Gastrocnemius medialis (tissue), 4 donors: ENCODE measurements around the gene PCSK6. TPM values are rescaled to one million over a fixed set of nuclear protein-coding genes. Genes with fewer than 3 reads are reported as not detected.

Experiments used
- ATAC-seq, 2 donors: fragments of 150-250 bp; one replicate each; pipeline ENCODE4 v1.9.1; 2016
- DNase-seq, 2 donors: peaks; one replicate each; pipeline ENCODE4 v3.0.0-alpha.2; 2019
- H3K27ac ChIP-seq, 4 donors: fragments of 200-600 bp; sonication (generic); 1 replicate in 1 of 4; 2 replicates in 3 of 4; pipeline ENCODE4 v1.5.1; 2016 to 2018; ENCODE audit warnings: mild to moderate bottlenecking in 2 of 4, moderate library complexity in 1 of 4
- H3K27me3 ChIP-seq, 3 donors: fragments of 200-600 bp; sonication (generic) in 2 of 3; 1 replicate in 1 of 3; 2 replicates in 2 of 3; pipeline versions ENCODE4 v1.5.1 to v1.6.0; 2016 to 2019; ENCODE audit warnings: mild to moderate bottlenecking in 1 of 3, moderate library complexity in 1 of 3
- H3K36me3 ChIP-seq, 2 donors: fragments of 200-600 bp; sonication (generic) in 1 of 2; one replicate each; pipeline ENCODE4 v1.5.1; 2017 to 2018
- H3K4me1 ChIP-seq, 2 donors: fragments of 200-600 bp; sonication (generic) in 1 of 2; one replicate each; pipeline ENCODE4 v1.5.1; 2016 to 2017; ENCODE audit warnings: mild to moderate bottlenecking in 2 of 2
- H3K4me3 ChIP-seq, 4 donors: fragments of 200-600 bp; sonication (generic) in 3 of 4; 1 replicate in 1 of 4; 2 replicates in 3 of 4; pipeline ENCODE4 v1.5.1; 2016 to 2019; ENCODE audit warnings: mild to moderate bottlenecking in 2 of 4
- H3K9me3 ChIP-seq, 3 donors: fragments of 200-600 bp; sonication (generic) in 2 of 3; 1 replicate in 1 of 3; 2 replicates in 2 of 3; pipeline ENCODE4 v1.5.1; 2016 to 2019
- POLR2A ChIP-seq, 2 donors: fragments of 450-650 bp; IDR thresholded peaks; one replicate each; pipeline ENCODE4 v1.6.1; 2017; ENCODE audit warnings: antibody characterized with exemption in 2 of 2, mild to moderate bottlenecking in 2 of 2, moderate library complexity in 2 of 2
- in situ Hi-C, 4 donors: fragments of 200-750 bp; cut with MboI; loops; one replicate each; pipeline versions ENCODE4 v1.15.0 to v1.8.0; 2017; ENCODE audit warnings: low sequenced_read_pairs in 4 of 4
- intact Hi-C: fragments of 100-400 bp; cut with DNase I; formaldehyde crosslinking; loops from one replicate; pipeline ENCODE4 v1.15.1; 2023; ENCODE audit warnings: low total_unique reads
- total RNA-seq, 4 donors: library from RNA; depleted of rRNA; stranded (reverse); fragments of >200 nt; gene quantifications; one replicate each; pipeline versions ENCODE4 v1.1.0 to v1.2.3, GENCODE V29; 2016
- TF ChIP-seq, protein P1 (sequence below), 5 experiments: fragments of 450-650 bp in 3 of 5; fragments of 200-600 bp in 2 of 5; sonication (generic) in 2 of 5; IDR thresholded peaks in 4 of 5; conservative IDR thresholded peaks in 1 of 5; 1 replicate in 4 of 5; 2 replicates in 1 of 5; pipeline ENCODE4 v1.5.1; 2016 to 2019; ENCODE audit warnings: antibody characterized with exemption in 5 of 5, mild to moderate bottlenecking in 3 of 5, moderate library complexity in 3 of 5

PCSK6 gene
- total RNA-seq, 4 donors from 2014 or later, result 12.8 to 46.0 (median 23.6) TPM

DNA sequence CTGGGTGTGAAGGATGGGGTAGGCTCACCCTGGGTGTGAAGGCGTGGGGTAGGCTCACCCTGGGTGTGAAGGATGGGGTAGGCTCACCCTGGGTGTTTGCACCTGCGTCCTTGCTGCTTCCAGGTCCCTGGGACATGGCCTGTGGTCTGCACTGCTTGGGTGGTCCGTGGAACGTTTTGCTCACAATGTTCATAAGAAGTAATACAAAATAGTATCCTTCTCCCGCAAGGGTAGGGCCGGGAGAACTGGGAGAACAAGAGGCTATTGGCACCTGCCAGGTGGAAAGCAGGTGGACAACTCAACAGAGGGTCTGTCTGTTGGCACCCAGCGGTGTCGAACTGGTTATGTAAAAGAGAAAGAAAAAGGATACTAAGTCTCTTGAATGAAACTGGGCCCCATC, 17.0 kb upstream of the PCSK6 start:
- ATAC-seq (no peak), DNase-seq (no peak)
- Histone ChIP-seq H3K27me3 (no peaks in the 10 kb centered on the region), H3K4me3 (no peak overlapping the region), H3K4me1 (peaks cover 9 to 10% of the 10 kb centered on the region in 2 donors), H3K36me3 (no peaks in the 10 kb centered on the region), H3K27ac (no peak overlapping the region), H3K9me3 (no peaks in the 10 kb centered on the region)
- in situ Hi-C loops (no loop called here), intact Hi-C loops (no loop called here)
- no peak for TF ChIP-seq POLR2A (IDR thresholded peaks at IDR 0.05)
- TF ChIP-seq, protein P1, sequence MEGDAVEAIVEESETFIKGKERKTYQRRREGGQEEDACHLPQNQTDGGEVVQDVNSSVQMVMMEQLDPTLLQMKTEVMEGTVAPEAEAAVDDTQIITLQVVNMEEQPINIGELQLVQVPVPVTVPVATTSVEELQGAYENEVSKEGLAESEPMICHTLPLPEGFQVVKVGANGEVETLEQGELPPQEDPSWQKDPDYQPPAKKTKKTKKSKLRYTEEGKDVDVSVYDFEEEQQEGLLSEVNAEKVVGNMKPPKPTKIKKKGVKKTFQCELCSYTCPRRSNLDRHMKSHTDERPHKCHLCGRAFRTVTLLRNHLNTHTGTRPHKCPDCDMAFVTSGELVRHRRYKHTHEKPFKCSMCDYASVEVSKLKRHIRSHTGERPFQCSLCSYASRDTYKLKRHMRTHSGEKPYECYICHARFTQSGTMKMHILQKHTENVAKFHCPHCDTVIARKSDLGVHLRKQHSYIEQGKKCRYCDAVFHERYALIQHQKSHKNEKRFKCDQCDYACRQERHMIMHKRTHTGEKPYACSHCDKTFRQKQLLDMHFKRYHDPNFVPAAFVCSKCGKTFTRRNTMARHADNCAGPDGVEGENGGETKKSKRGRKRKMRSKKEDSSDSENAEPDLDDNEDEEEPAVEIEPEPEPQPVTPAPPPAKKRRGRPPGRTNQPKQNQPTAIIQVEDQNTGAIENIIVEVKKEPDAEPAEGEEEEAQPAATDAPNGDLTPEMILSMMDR (IDR thresholded peaks at IDR 0.05 in 4 of 5, conservative IDR thresholded peaks at IDR 0.05 in 1 of 5), result no peak

GRCh38 chr15:101505610-101506337, 16.3 kb upstream of the PCSK6 start:
- Histone ChIP-seq H3K4me1 (peaks cover 16 to 17% of the 10 kb centered on the region in 2 donors), H3K27me3 (no peaks in the 10 kb centered on the region), H3K36me3 (no peaks in the 10 kb centered on the region), H3K9me3 (no peaks in the 10 kb centered on the region), H3K27ac (no peak overlapping the region), H3K4me3 (no peak overlapping the region)
- TF ChIP-seq, protein P1 (IDR thresholded peaks at IDR 0.05 in 4 of 5, conservative IDR thresholded peaks at IDR 0.05 in 1 of 5), result no peak
- TF ChIP-seq POLR2A (IDR thresholded peaks at IDR 0.05), result no peak
- DNase-seq (no peak), ATAC-seq (no peak)
- in situ Hi-C loops, result no loop called here
- intact Hi-C loops, result no loop called here

DNA sequence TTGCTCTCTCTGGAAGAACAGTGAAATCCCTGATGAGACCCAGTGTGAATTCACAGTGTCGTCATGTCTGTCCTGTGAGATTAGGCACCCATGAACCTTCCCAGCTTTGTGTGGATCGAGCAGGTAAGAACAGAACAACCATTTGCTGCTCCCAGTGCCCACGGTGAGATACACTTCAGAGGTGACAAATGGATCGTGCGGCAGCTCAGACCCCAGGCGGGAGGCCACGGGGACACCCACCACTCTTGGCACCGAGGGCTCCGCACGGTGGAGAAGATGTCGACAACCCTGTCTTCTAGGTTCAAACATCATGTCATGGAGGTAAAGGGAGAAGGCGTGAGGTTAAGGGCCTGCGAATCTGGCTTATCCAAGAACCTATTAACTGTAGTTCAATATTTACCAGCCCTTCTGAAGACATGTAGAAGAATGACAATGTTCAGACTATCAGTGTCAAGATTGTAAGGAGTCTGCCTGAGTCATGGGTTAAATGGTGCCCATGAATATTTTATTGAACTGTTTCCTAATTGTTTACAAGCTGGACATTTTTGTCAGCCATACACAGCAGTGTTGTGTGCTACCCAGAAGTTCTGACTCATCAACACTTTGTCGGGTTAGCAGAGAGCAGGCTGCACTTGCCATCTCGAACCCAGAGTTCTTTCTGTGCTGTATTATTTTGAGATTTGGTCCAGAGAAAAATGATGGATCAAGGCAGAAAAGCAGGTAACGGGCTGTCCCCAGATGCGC, 15.5 kb upstream of the PCSK6 start:
- ATAC-seq (no peak), DNase-seq (no peak)
- Histone ChIP-seq H3K27me3 (no peaks in the 10 kb centered on the region), H3K4me1 (peaks cover 24% of the 10 kb centered on the region in 2 donors), H3K27ac (no peak overlapping the region), H3K4me3 (no peak overlapping the region), H3K36me3 (no peaks in the 10 kb centered on the region), H3K9me3 (no peaks in the 10 kb centered on the region)
- in situ Hi-C loops (no loop called here), intact Hi-C loops (loop anchor here (5.0 kb wide), 2 partner anchors 147 to 208 kb away; partner anchors contain the start of genes SNRPA1 and TM2D3)
- no peak for TF ChIP-seq POLR2A (IDR thresholded peaks at IDR 0.05)
- TF ChIP-seq, protein P1 (IDR thresholded peaks at IDR 0.05 in 4 of 5, conservative IDR thresholded peaks at IDR 0.05 in 1 of 5), result no peak

- ATAC-seq (no peak), DNase-seq (no peak)
- intact Hi-C loops, result loop anchor here (5.0 kb wide), 2 partner anchors 148 to 207 kb away; partner anchors contain the start of genes SNRPA1 and TM2D3
- Histone ChIP-seq H3K4me1 (peaks cover 28 to 29% of the 10 kb centered on the region in 2 donors), H3K27ac (no peak overlapping the region), H3K4me3 (no peak overlapping the region), H3K27me3 (no peaks in the 10 kb centered on the region), H3K9me3 (no peaks in the 10 kb centered on the region), H3K36me3 (no peaks in the 10 kb centered on the region)
- TF ChIP-seq, protein P1 (IDR thresholded peaks at IDR 0.05 in 4 of 5, conservative IDR thresholded peaks at IDR 0.05 in 1 of 5), result no peak
- no peak for TF ChIP-seq POLR2A (IDR thresholded peaks at IDR 0.05)
- in situ Hi-C loops, result no loop called here
Observed at GRCh38 chr15:101504373-101504772, 14.9 kb upstream of the PCSK6 start.
